ENCODE measurements around the gene ELF5.
A peak's percentile ranks its signal among the peaks of the same experiment; 100 is the strongest.

The ELF5 gene

GRCh38 chr11:34492806-34493414, 20.7 kb downstream of the ELF5 start:
- peak; percentile 58 for DNase-seq (ENCODE audit: low read depth)

DNA sequence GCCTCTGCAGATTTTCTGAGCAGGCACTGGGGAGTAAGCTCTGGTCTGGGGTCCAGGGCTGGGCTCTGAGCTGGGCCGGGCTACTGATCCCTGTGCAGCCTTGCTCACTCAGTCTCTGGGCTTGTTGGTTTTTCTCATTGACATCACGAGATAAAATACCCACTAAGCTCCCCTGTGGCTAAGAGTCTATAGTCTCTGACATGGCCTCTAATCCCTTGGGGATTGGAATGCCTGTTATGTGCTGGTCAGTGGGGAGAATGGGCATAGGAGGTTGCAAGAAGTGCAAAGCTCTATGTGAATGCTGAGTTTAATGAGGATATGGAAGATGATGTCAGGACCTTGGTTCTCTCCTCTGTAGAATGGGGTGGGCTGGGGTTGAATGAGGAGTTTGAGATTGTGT, 23.3 kb downstream of the ELF5 start:
- DNase-seq (ENCODE audit: low read depth) = peak; percentile 29

GRCh38 chr11:34488855-34489557, 24.6 kb downstream of the ELF5 start:
- no peak for DNase-seq (ENCODE audit: low read depth)

GRCh38 chr11:34487430-34487829, 26.2 kb downstream of the ELF5 start:
- DNase-seq (ENCODE audit: low read depth) = no peak

- DNase-seq (ENCODE audit: low read depth) = no peak
These were observed 30.3 kb downstream of the ELF5 start for GRCh38 chr11:34483106-34483874.

- peak; percentile 6 for DNase-seq (ENCODE audit: low read depth)
These were observed 32.3 kb downstream of the ELF5 start for GRCh38 chr11:34481307-34481706.

DNA sequence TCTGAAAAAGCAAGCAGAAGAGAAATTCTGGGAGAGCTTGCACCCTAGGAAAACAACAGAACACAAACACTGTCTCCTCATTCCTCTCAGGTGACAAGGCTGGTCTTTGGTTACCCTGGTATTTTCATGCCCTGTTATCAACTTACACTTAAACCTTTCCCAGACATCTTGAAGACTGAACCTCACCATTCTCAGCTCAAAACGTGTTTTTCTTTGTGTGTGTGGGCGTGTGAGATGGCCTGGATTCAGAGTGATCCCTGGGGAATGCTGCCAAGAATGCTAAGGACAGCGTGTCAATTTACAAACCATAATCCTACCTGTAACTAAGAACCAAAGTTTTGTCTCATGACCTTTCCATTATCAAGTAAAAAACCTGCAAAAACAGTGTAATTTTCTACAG, 33.3 kb downstream of the ELF5 start:
- DNase-seq (ENCODE audit: low read depth) = peak; percentile 34

DNA sequence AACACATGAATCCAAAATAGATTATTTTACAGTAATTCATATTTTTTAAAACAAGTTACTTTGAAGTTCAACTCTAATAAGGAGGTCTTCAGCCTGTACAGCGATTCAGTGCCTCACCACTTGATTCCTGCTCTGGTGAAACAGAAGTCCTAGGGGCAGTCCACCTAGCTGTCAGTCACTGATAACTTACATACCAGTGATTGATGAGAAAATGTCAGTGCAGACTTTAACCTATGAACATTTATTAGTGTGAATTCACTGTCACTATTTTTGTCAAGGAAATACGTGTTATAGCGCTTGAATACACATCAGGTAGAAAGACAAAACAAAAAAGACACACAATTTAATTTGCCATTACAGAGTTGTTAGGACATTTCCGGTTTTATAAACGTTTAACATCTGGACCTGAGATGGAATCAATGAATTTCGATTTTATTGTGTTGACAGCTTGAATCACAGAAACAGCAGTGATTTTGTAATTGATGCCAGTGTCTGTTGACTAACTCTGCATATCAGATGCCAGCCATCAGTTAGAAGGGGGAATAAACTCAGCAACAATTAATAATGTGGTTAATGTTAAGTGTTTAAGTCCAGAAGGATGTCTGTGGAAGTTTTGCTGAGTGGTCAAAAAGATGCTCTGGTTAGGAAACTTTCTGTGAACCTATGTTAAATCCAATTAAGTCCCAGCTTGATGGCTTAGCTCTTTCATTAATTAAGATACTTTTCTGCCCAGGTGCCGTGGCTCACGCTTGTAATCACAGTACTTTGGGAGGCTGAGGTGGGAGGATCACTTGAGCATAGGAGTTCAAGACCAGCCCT, 34.5 kb downstream of the ELF5 start:
- DNase-seq (ENCODE audit: low read depth) = no peak

DNA sequence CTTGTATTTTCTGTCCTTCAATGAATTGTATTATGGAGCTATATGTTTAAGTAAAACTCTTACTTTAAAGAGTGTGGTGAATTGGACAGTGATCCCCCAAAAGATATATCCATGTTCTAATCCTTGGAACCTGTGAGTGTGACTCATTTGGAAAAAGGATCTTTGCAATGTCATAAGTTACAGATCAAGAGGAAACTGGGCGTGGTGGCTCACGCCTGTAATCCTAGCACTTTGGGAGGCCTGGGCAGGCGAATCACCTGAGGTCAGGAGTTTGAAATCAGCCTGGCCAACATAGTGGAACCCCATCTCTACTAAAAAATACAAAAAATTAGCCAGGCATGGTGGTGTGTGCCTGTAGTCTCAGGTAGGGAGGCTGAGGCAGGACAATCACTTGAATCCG, 36.7 kb downstream of the ELF5 start:
- DNase-seq (ENCODE audit: low read depth) = no peak

GRCh38 chr11:34475656-34476055, 37.9 kb downstream of the ELF5 start:
- DNase-seq (ENCODE audit: low read depth) = no peak

DNA sequence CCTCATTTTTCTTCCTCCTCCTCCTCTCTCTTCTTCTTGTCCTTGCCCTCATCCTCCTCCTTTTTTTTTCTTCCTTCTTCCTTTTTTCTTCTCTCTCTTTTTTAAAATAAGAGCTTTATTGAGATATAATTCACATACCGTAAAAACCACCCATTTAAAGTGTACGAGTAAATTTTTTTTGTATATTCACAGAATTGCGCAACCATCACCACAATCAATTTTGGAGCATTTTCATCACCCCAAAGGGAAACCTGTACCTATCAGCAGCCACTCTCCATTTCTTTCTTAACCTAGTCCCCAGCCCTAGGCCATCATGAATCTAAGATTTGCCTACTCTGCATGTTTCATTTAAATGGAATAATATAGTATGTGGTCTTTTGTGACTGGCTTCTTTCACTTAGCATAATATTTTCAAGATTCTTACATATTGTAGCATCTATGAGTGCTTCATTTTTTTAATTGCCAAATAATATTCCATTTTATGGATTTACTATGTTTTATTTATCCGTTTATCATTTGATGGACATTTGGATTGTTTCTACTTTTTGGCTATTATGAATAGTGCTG, 39.9 kb downstream of the ELF5 start:
- DNase-seq (ENCODE audit: low read depth) = no peak

DNA sequence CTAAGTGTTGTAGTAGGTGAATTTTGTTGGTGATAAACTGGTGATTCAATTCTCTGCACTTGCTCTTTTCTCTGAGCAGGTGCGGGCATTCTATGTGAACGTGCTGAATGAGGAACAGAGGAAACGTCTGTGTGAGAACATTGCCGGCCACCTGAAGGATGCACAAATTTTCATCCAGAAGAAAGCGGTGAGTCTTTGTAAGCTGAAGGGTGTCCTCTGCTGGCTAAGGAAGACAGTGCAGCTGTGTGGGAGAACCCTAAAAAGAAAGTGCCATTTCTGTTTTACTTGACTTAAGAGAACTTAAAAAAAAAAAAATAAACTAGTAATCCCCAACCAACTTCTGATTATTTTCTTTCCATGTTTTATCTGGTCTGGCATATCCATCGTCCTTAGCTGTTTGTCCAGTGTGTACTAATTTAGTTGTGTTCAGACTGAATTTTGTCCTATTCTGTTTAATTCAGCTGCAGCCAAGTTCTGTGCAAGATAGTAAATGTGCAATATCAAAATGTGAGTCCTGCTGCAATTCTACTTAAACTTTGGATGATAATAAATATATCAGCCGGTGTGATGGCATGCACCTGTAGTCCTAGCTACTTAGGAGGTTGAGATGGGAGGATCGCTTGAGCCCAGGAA, 45.3 kb downstream of the ELF5 start:
- peak; percentile 43 for DNase-seq (ENCODE audit: low read depth)

GRCh38 chr11:34466802-34467488, 46.6 kb downstream of the ELF5 start:
- no peak for DNase-seq (ENCODE audit: low read depth)

- no peak for DNase-seq (ENCODE audit: low read depth)
These were observed 49.0 kb downstream of the ELF5 start for GRCh38 chr11:34464591-34465051.

GRCh38 chr11:34461215-34461614, 52.4 kb downstream of the ELF5 start:
- DNase-seq (ENCODE audit: low read depth) = no peak

DNA sequence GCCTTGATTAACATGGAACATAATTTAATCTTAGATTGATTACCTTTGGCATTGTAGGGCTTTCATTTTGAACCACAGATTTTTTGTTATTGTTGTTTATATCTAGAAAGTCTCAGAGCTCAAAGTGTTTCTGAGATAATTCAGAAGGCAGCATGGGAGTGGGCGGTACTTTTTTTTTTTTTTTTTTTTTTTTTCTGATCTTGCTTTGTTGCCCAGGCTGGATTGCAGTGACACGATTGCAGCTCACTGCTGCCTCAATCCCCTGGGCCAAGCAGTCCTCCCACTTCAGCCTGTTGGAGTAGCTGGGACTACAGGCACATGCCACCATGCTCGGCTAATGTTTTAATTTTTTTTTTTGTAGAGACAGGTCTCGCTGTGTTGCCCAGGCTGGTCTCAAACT, 53.3 kb downstream of the ELF5 start:
- no peak for DNase-seq (ENCODE audit: low read depth)

- DNase-seq (ENCODE audit: low read depth) = no peak
These were observed 54.0 kb downstream of the ELF5 start for GRCh38 chr11:34459507-34460162.

DNA sequence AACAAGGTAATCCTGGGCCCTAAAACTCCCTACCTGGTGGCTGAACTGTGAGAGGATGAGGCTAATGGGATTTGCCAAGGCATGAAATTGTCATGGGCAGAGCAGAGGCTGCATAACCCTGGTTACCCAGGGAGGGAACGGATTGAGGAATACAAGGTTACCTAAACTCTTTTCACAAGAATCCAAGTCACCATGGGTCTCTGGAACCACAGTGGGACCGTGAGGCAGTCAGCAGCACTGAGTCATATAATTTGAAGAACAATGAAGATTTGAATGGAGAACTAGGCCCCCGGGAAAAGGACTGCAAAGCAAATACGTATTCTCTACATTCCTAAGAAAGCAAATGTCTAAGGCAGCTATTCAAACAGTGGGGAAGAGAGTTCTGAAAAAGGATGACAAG, 55.1 kb downstream of the ELF5 start:
- DNase-seq (ENCODE audit: low read depth) = no peak

DNA sequence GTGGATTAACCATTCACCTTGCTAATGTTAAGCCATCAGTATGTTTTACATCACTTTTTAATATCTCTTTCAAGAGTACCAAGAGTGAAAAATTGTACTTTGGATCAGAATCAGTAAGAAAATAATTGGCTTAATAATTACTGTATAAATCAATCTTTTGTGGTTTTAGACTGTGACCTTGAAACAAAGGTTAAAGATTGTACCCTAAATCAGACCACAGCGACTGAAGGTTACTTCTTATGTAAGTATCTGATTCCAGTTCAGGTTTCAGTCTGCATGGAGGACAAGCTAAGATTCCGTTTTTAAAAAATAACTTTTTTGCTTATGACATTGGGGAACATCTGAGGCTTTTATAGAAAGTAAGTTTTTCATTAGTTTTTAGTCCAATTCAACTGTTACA, 56.0 kb downstream of the ELF5 start:
- DNase-seq (ENCODE audit: low read depth) = no peak

DNA sequence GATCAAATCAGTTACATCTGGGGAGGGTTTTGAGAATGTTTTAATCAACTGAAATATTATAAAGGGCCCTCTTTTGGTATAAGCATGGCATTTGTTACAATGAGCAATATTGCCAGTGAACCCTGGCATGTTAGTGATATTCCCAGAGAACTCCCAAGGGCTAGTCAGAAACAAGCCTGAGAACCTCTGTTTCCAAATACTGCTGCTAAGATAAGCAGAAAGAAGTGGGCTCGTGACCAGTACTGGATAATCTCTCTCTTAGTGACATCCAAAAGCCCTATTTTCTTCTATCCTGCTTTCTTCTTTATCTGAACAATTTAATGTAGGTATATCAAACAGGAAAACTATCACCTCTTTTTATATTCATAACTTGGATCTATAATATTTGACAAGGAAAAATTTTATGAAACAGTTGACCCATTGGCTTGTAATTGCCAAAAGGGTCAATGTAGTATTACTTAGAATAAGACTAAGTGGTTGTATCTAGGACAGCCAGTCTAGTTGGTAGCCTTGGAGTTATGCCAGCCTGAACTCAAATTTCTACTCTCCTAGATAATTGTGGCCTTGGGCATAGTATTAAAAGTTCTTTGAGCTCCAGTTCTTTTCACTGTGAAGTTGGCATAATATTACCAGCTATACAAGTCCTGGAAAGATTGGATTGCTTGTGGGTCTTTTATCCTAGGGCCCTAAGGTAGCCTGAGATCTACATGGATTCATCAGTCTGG, 59.1 kb downstream of the ELF5 start:
- no peak for DNase-seq (ENCODE audit: low read depth)

Data from amniotic epithelial cell (primary cell).